ENCODE measurements around the gene THADA.

Gene THADA

GRCh38 chr2:43491065-43491639 lies 104.7 kb downstream of the THADA start:
- no peak for TF ChIP-seq EZH2 (IDR thresholded peaks at IDR 0.05; ENCODE audit: borderline replicate concordance, low read depth, low read length, severe bottlenecking)
- TF ChIP-seq CTCF (IDR thresholded peaks at IDR 0.05; ENCODE audit: borderline replicate concordance, extremely low read depth, low read length, poor library complexity, severe bottlenecking) = no peak
- H3K4me3 ChIP-seq (ENCODE audit: low read depth in 1 of 2, low read length in 2 of 2) = no peak overlapping the region
- no peaks in the 10 kb centered on the region for H4K20me1 ChIP-seq (ENCODE audit: insufficient read depth, low read length)
- no peaks in the 10 kb centered on the region for H3K27me3 ChIP-seq (ENCODE audit: insufficient read depth, low read length, poor library complexity)
- ATAC-seq (ENCODE audit: insufficient read depth, low read depth) (no peak), DNase-seq (no peak)
- no peak overlapping the region for H3K4me2 ChIP-seq (ENCODE audit: insufficient read depth, low read length)
- no peaks in the 10 kb centered on the region for H3K79me2 ChIP-seq (ENCODE audit: insufficient read depth, low read length)
- H3K27ac ChIP-seq (ENCODE audit: low read length) = no peak overlapping the region
- H3K36me3 ChIP-seq (ENCODE audit: insufficient read depth, low read length) = peaks cover 3% of the 10 kb centered on the region; the same call in 1 of the 2 replicates
- H3K4me1 ChIP-seq (ENCODE audit: insufficient read depth, low read length) = no peaks in the 10 kb centered on the region
- no peak overlapping the region for H2AFZ ChIP-seq (ENCODE audit: low read depth, low read length)
- H3K9ac ChIP-seq (ENCODE audit: low read depth, low read length) = no peak overlapping the region
- no peaks in the 10 kb centered on the region for H3K9me3 ChIP-seq (ENCODE audit: insufficient read depth, low read length, severe bottlenecking)

GRCh38 chr2:43490252-43490786 lies 105.5 kb downstream of the THADA start:
- Histone ChIP-seq H3K4me3 (ENCODE audit: low read depth in 1 of 2, low read length in 2 of 2) (no peak overlapping the region), H3K4me2 (ENCODE audit: insufficient read depth, low read length) (no peak overlapping the region)

DNA sequence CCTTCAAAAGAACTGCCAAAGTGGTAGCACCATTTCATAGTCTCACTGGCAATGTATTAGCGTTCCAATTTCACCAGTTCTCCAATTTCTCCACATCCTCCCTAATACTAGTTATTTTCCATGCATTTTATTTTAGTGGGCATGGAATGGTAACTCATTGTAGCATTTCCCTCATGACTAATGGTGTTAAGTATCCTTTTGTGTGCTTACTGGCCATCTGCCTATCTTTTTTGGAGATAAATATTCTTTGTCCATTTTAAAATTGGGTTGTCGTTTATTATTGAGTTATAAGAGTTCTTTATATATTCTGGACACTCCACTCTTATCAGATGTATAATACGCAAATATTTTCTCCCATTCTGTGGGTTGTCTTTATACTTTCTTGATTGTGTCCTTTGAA lies 107.1 kb downstream of the THADA start:
- Histone ChIP-seq H4K20me1 (ENCODE audit: insufficient read depth, low read length) (no peaks in the 10 kb centered on the region), H3K4me2 (ENCODE audit: insufficient read depth, low read length) (no peak overlapping the region), H3K9ac (ENCODE audit: low read depth, low read length) (no peak overlapping the region), H3K9me3 (ENCODE audit: insufficient read depth, low read length, severe bottlenecking) (no peaks in the 10 kb centered on the region), H3K27ac (ENCODE audit: low read length) (no peak overlapping the region), H3K79me2 (ENCODE audit: insufficient read depth, low read length) (no peaks in the 10 kb centered on the region), H3K4me1 (ENCODE audit: insufficient read depth, low read length) (no peaks in the 10 kb centered on the region; the same call in 1 of the 2 replicates), H3K36me3 (ENCODE audit: insufficient read depth, low read length) (no peaks in the 10 kb centered on the region), H3K4me3 (ENCODE audit: low read depth in 1 of 2, low read length in 2 of 2) (no peak overlapping the region), H2AFZ (ENCODE audit: low read depth, low read length) (no peak overlapping the region), H3K27me3 (ENCODE audit: insufficient read depth, low read length, poor library complexity) (no peaks in the 10 kb centered on the region)
- ATAC-seq (ENCODE audit: insufficient read depth, low read depth) (no peak), DNase-seq (no peak)
- TF ChIP-seq CTCF (IDR thresholded peaks at IDR 0.05; ENCODE audit: borderline replicate concordance, extremely low read depth, low read length, poor library complexity, severe bottlenecking) (no peak), EZH2 (IDR thresholded peaks at IDR 0.05; ENCODE audit: borderline replicate concordance, low read depth, low read length, severe bottlenecking) (no peak)

More at GRCh38 chr2:43490252-43490786, 105.5 kb downstream of the THADA start:
- H4K20me1 ChIP-seq (ENCODE audit: insufficient read depth, low read length) = no peaks in the 10 kb centered on the region
- no peak for ATAC-seq (ENCODE audit: insufficient read depth, low read depth)
- H3K9ac ChIP-seq (ENCODE audit: low read depth, low read length) = no peak overlapping the region
- no peaks in the 10 kb centered on the region for H3K27me3 ChIP-seq (ENCODE audit: insufficient read depth, low read length, poor library complexity)
- DNase-seq = no peak
- no peak overlapping the region for H2AFZ ChIP-seq (ENCODE audit: low read depth, low read length)
- no peaks in the 10 kb centered on the region for H3K79me2 ChIP-seq (ENCODE audit: insufficient read depth, low read length)
- H3K4me1 ChIP-seq (ENCODE audit: insufficient read depth, low read length) = no peaks in the 10 kb centered on the region
- no peaks in the 10 kb centered on the region for H3K9me3 ChIP-seq (ENCODE audit: insufficient read depth, low read length, severe bottlenecking)
- H3K27ac ChIP-seq (ENCODE audit: low read length) = no peak overlapping the region
- H3K36me3 ChIP-seq (ENCODE audit: insufficient read depth, low read length) = no peaks in the 10 kb centered on the region
- no peak for TF ChIP-seq EZH2 (IDR thresholded peaks at IDR 0.05; ENCODE audit: borderline replicate concordance, low read depth, low read length, severe bottlenecking)
- no peak for TF ChIP-seq CTCF (IDR thresholded peaks at IDR 0.05; ENCODE audit: borderline replicate concordance, extremely low read depth, low read length, poor library complexity, severe bottlenecking)
